ENCODE data around the gene IFNA13. TPM values are rescaled to one million over a fixed set of nuclear protein-coding genes. Genes with fewer than 3 reads are reported as not detected.

Gene IFNA13
- total RNA-seq, 1 experiment from 2014 or later: not detected

DNA sequence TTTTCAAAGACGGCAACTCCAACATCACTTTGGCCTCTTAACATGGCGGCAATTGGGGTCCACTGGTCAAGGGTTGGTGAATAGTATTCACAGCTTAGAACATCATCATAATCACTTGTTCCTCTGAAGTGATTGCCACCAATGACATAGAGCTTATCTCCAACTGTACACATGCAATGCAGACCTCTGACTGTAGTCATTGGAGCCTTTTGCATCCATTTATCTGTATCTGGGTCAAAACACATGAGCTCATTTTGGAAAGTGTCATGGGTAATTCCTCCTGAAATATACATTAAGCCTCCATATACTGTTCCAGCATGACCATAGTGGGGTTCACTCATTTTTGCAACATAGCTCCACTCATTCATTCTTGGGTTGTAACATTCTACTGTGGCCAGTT lies 34.6 kb downstream of the IFNA13 start:
- ChIA-PET CTCF (interaction anchor here (0.7 to 1.1 kb wide), 2 partner anchors 63 to 80 kb away, joined by 3 read pairs; no protein-coding TSS in a partner anchor), POLR2A (no interaction called here)
- H3K36me3 Mint-ChIP-seq: peaks cover 16% of the 10 kb centered on the region
- H3K4me3 Mint-ChIP-seq: peak overlapping the region; percentile 93
- H3K4me1 Mint-ChIP-seq: peaks cover 37% of the 10 kb centered on the region
- no peaks in the 10 kb centered on the region for H3K9me3 Mint-ChIP-seq
- H3K27me3 Mint-ChIP-seq (ENCODE audit: low read depth): peaks cover 4% of the 10 kb centered on the region; the same call in 1 of the 2 replicates
- no peak for ATAC-seq
- H3K27ac Mint-ChIP-seq: no peak overlapping the region
- TF ChIP-seq ZNF396 (CRISPR knock-in tag; IDR thresholded peaks at IDR 0.05; ENCODE audit: borderline replicate concordance) (no peak), ZNF219 (CRISPR knock-in tag; IDR thresholded peaks at IDR 0.05; ENCODE audit: borderline replicate concordance) (no peak), FOXJ3 (CRISPR knock-in tag; IDR thresholded peaks at IDR 0.05; ENCODE audit: borderline replicate concordance) (no peak), STAT6 (CRISPR knock-in tag; conservative IDR thresholded peaks at IDR 0.05; ENCODE audit: low read depth) (no peak), NFYB (CRISPR knock-in tag; conservative IDR thresholded peaks at IDR 0.05; ENCODE audit: low read depth) (no peak), ZNF317 (CRISPR knock-in tag; IDR thresholded peaks at IDR 0.05; ENCODE audit: borderline replicate concordance, low read depth) (no peak), ZNF281 (CRISPR knock-in tag; IDR thresholded peaks at IDR 0.05) (no peak)
- no peak for DNase-seq (ENCODE audit: low spot score)

GRCh38 chr9:21331676-21332402 lies 36.0 kb downstream of the IFNA13 start:
- ATAC-seq (no peak), DNase-seq (ENCODE audit: low spot score) (no peak)
- H3K9me3 Mint-ChIP-seq: no peaks in the 10 kb centered on the region
- no peaks in the 10 kb centered on the region for H3K27me3 Mint-ChIP-seq (ENCODE audit: low read depth)
- H3K4me1 Mint-ChIP-seq: peaks cover 37% of the 10 kb centered on the region
- no peak overlapping the region; the same call in 1 of the 2 replicates for H3K4me3 Mint-ChIP-seq
- ChIA-PET CTCF (no interaction called here), POLR2A (no interaction called here)
- TF ChIP-seq PRRX2 (CRISPR knock-in tag; IDR thresholded peaks at IDR 0.05): no peak
- TF ChIP-seq, protein P1, sequence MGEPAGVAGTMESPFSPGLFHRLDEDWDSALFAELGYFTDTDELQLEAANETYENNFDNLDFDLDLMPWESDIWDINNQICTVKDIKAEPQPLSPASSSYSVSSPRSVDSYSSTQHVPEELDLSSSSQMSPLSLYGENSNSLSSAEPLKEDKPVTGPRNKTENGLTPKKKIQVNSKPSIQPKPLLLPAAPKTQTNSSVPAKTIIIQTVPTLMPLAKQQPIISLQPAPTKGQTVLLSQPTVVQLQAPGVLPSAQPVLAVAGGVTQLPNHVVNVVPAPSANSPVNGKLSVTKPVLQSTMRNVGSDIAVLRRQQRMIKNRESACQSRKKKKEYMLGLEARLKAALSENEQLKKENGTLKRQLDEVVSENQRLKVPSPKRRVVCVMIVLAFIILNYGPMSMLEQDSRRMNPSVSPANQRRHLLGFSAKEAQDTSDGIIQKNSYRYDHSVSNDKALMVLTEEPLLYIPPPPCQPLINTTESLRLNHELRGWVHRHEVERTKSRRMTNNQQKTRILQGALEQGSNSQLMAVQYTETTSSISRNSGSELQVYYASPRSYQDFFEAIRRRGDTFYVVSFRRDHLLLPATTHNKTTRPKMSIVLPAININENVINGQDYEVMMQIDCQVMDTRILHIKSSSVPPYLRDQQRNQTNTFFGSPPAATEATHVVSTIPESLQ (CRISPR knock-in tag; IDR thresholded peaks at IDR 0.05): no peak
- no peak for TF ChIP-seq HMGXB4 (CRISPR knock-in tag; IDR thresholded peaks at IDR 0.05)
- TF ChIP-seq FOXK1 (CRISPR knock-in tag; IDR thresholded peaks at IDR 0.05): no peak
- no peak for TF ChIP-seq ZNF219 (CRISPR knock-in tag; IDR thresholded peaks at IDR 0.05; ENCODE audit: borderline replicate concordance)
- no peak for TF ChIP-seq SMAD4 (CRISPR knock-in tag; IDR thresholded peaks at IDR 0.05)
- TF ChIP-seq, protein P2, sequence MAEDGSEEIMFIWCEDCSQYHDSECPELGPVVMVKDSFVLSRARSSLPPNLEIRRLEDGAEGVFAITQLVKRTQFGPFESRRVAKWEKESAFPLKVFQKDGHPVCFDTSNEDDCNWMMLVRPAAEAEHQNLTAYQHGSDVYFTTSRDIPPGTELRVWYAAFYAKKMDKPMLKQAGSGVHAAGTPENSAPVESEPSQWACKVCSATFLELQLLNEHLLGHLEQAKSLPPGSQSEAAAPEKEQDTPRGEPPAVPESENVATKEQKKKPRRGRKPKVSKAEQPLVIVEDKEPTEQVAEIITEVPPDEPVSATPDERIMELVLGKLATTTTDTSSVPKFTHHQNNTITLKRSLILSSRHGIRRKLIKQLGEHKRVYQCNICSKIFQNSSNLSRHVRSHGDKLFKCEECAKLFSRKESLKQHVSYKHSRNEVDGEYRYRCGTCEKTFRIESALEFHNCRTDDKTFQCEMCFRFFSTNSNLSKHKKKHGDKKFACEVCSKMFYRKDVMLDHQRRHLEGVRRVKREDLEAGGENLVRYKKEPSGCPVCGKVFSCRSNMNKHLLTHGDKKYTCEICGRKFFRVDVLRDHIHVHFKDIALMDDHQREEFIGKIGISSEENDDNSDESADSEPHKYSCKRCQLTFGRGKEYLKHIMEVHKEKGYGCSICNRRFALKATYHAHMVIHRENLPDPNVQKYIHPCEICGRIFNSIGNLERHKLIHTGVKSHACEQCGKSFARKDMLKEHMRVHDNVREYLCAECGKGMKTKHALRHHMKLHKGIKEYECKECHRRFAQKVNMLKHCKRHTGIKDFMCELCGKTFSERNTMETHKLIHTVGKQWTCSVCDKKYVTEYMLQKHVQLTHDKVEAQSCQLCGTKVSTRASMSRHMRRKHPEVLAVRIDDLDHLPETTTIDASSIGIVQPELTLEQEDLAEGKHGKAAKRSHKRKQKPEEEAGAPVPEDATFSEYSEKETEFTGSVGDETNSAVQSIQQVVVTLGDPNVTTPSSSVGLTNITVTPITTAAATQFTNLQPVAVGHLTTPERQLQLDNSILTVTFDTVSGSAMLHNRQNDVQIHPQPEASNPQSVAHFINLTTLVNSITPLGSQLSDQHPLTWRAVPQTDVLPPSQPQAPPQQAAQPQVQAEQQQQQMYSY (CRISPR knock-in tag; IDR thresholded peaks at IDR 0.05): no peak
- TF ChIP-seq SP1 (CRISPR knock-in tag; conservative IDR thresholded peaks at IDR 0.05): no peak
- no peak for TF ChIP-seq ZBTB43 (CRISPR knock-in tag; IDR thresholded peaks at IDR 0.05)
- TF ChIP-seq NFE2L1 (CRISPR knock-in tag; IDR thresholded peaks at IDR 0.05): no peak
- H3K27ac Mint-ChIP-seq: no peak overlapping the region
- H3K36me3 Mint-ChIP-seq: peaks cover 16% of the 10 kb centered on the region
